HCT116 (cell line): ENCODE measurements around the gene CALCA. TPM values are rescaled to one million over a fixed set of nuclear protein-coding genes. Genes with fewer than 3 reads are reported as not detected.

Experiments used
- ATAC-seq: fragments of 200-7000 bp; cut with Tn5 transposase; 2 replicates; pipeline ENCODE4 v1.9.1; 2020; ENCODE audit warnings: mild to moderate bottlenecking, moderate library complexity
- BruUV-seq: library from RNA; stranded (reverse); fragments of 400-500 nt; replicated peaks from 2 replicates; lab custom pipeline; 2021; lab: Mats Ljungman, UMichigan
- CTCF ChIA-PET: fragments of 300-600 bp; sonication (Branson Sonifier 250); formaldehyde crosslinking; loops from one replicate; lab custom pipeline; 2021; ENCODE audit warnings: antibody characterized with exemption; lab: Charles Lee
- POLR2A ChIA-PET: fragments of 300-600, 350-600 bp; sonication (Branson Sonifier 250); formaldehyde crosslinking; loops from one replicate; lab custom pipeline; 2021; ENCODE audit warnings: antibody characterized with exemption; lab: Charles Lee
- RAD21 ChIA-PET, 2 experiments: fragments of 300-600 bp; sonication (Branson Sonifier 250); formaldehyde crosslinking; loops; one replicate each; lab custom pipeline; 2023; ENCODE audit warnings: low total read pairs in 2 of 2; ENCODE audit not compliant: uncharacterized antibody in 2 of 2, unreplicated experiment in 2 of 2, low non-redundant PET in 1 of 2; lab: Charles Lee
- DNase-seq: peaks from one replicate; pipeline ENCODE4 v3.0.0-alpha.2; 2010; ENCODE audit warnings: low read depth, low spot score
- H2AFZ ChIP-seq: fragments of 200-600 bp; shearing (Covaris generic), sonication (generic); 2 replicates; pipeline ENCODE4 v1.6.1; 2017; ENCODE audit warnings: low read depth, mixed run types, mixed read lengths, antibody characterized with exemption, low read length; ENCODE audit not compliant: poor library complexity, severe bottlenecking
- H3K27ac ChIP-seq: 2 replicates; pipeline ENCODE4 v1.5.1; 2012; ENCODE audit warnings: low read depth, low read length
- H3K27me3 ChIP-seq: fragments of 200-600 bp; sonication (generic); 2 replicates; pipeline ENCODE4 v1.6.1; 2016; ENCODE audit warnings: mixed run types, low read length, mixed read lengths; ENCODE audit not compliant: insufficient read depth
- H3K36me3 ChIP-seq, 2 experiments: fragments of 200-500 bp in 1 of 2; fragments of 200-600 bp in 1 of 2; sonication (Bioruptor generic) in 1 of 2; sonication (generic) in 1 of 2; 2 replicates each; pipeline versions ENCODE4 v1.5.1 to v1.6.1; 2014 to 2016; ENCODE audit warnings: low read length in 2 of 2, inconsistent platforms in 1 of 2, mixed read lengths in 1 of 2, mixed run types in 1 of 2; ENCODE audit not compliant: insufficient read depth in 2 of 2, control insufficient read depth in 1 of 2
- H3K4me1 ChIP-seq, 2 experiments: fragments of 200-600 bp in 1 of 2; sonication (generic) in 1 of 2; 2 replicates each; pipeline versions ENCODE4 v1.5.1 to v1.6.1; 2012 to 2017; ENCODE audit warnings: low read length in 2 of 2, inconsistent platforms in 1 of 2, mild to moderate bottlenecking in 1 of 2, mixed read lengths in 1 of 2, mixed run types in 1 of 2, moderate library complexity in 1 of 2; ENCODE audit not compliant: insufficient read depth in 2 of 2, control insufficient read depth in 1 of 2
- H3K4me2 ChIP-seq: fragments of 200-600 bp; sonication (generic); 2 replicates; pipeline ENCODE4 v1.6.1; 2017; ENCODE audit warnings: mixed run types, low read length, mixed read lengths
- H3K4me3 ChIP-seq, 2 experiments: fragments of 200-600 bp in 1 of 2; sonication (generic) in 1 of 2; replicated peaks in 1 of 2; 2 replicates each; pipeline ENCODE4 v1.5.1; 2011 to 2016; ENCODE audit warnings: low read length in 2 of 2, control low read depth in 1 of 2, low read depth in 1 of 2, mild to moderate bottlenecking in 1 of 2, mixed read lengths in 1 of 2, mixed run types in 1 of 2
- H3K79me2 ChIP-seq: fragments of 200-600 bp; sonication (generic); 2 replicates; pipeline ENCODE4 v1.6.1; 2017; ENCODE audit warnings: mild to moderate bottlenecking, mixed run types, low read length, moderate library complexity, mixed read lengths; ENCODE audit not compliant: insufficient read depth
- H3K9ac ChIP-seq: fragments of 200-600 bp; sonication (generic); 2 replicates; pipeline ENCODE4 v1.6.1; 2016; ENCODE audit warnings: low read length, mixed read lengths
- H3K9me2 ChIP-seq: fragments of 200-600 bp; sonication (generic), shearing (Covaris generic); 2 replicates; pipeline ENCODE4 v1.6.1; 2017; ENCODE audit warnings: mixed run types, mild to moderate bottlenecking, moderate library complexity; ENCODE audit not compliant: insufficient read depth
- H3K9me3 ChIP-seq, 2 experiments: fragments of 200-500 bp in 1 of 2; fragments of 200-600 bp in 1 of 2; sonication (Bioruptor generic) in 1 of 2; sonication (generic) in 1 of 2; 2 replicates each; pipeline ENCODE4 v1.6.1; 2014 to 2017; ENCODE audit warnings: low read length in 2 of 2, mixed read lengths in 2 of 2, inconsistent platforms in 1 of 2, low read depth in 1 of 2, mild to moderate bottlenecking in 1 of 2, mixed run types in 1 of 2, moderate library complexity in 1 of 2; ENCODE audit not compliant: control insufficient read depth in 1 of 2, insufficient read depth in 1 of 2
- H4K20me1 ChIP-seq: fragments of 200-600 bp; sonication (generic), shearing (Covaris generic); 2 replicates; pipeline ENCODE4 v1.6.1; 2017; ENCODE audit warnings: mixed run types, mild to moderate bottlenecking, moderate library complexity; ENCODE audit not compliant: insufficient read depth
- EGR1 ChIP-seq: IDR thresholded peaks from 2 replicates; pipeline ENCODE4 v1.6.1; 2012; ENCODE audit warnings: low read depth
- JUND ChIP-seq: IDR thresholded peaks from 2 replicates; pipeline ENCODE4 v1.6.1; 2012
- POLR2A ChIP-seq: IDR thresholded peaks from 2 replicates; pipeline ENCODE4 v1.7.0; 2011; ENCODE audit warnings: borderline replicate concordance; ENCODE audit not compliant: insufficient read depth, insufficient read length; ENCODE audit errors: extremely low read depth
- SIN3A ChIP-seq: IDR thresholded peaks from 2 replicates; pipeline ENCODE4 v1.6.1; 2012; ENCODE audit warnings: low read depth
- SP1 ChIP-seq: IDR thresholded peaks from 2 replicates; pipeline ENCODE4 v1.6.1; 2012; ENCODE audit warnings: low read depth
- SRF ChIP-seq: IDR thresholded peaks from 2 replicates; pipeline ENCODE4 v1.6.1; 2012; ENCODE audit warnings: low read depth
- ZNF274 ChIP-seq: fragments of 200-500 bp; sonication (Bioruptor generic); IDR thresholded peaks from 2 replicates; pipeline ENCODE4 v1.6.1; 2014; ENCODE audit warnings: mild to moderate bottlenecking, low read depth, low read length, inconsistent platforms
- intact Hi-C: fragments of 100-400 bp; cut with micrococcal nuclease; formaldehyde crosslinking; loops from 2 replicates; pipeline ENCODE4 v1.10.0; 2022
- total RNA-seq: library from RNA; stranded (reverse); gene quantifications from one replicate; pipeline ENCODE4 v1.2.1, GENCODE V29; 2021; ENCODE audit not compliant: unreplicated experiment
- TF ChIP-seq, protein P1 (sequence below): IDR thresholded peaks from 2 replicates; pipeline ENCODE4 v1.6.1; 2011; ENCODE audit warnings: mild to moderate bottlenecking, low read length, moderate library complexity; ENCODE audit not compliant: insufficient replicate concordance; ENCODE audit errors: extremely low read depth
- TF ChIP-seq, protein P2 (sequence below): IDR thresholded peaks from 2 replicates; pipeline ENCODE4 v1.6.1; 2012
- TF ChIP-seq, protein P3 (sequence below): IDR thresholded peaks from 2 replicates; pipeline ENCODE4 v1.6.1; 2012
- TF ChIP-seq, protein P4 (sequence below): IDR thresholded peaks from 2 replicates; pipeline ENCODE4 v1.6.1; 2012; ENCODE audit warnings: low read depth

CALCA gene
- total RNA-seq, 1 experiment from 2014 or later, result not detected

DNA sequence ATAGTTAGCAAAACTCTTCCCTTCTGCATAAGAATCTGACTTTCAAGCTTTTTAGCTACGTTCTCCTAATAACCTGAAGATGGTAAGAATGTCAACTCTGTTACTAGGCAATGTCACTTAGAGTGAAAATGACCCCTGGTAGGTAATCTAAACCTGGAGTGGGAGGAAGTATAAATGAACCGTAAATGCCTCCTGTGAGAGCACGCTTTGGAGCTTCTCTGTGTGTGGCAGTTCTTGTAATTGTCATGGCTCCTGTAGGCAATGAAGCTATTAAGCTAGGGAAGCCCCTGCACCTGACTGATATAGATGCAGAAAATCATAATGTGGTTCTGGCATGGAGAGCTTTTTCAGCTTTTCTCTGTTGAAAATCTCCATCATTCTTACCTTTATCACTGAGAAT lies 29.4 kb downstream of the CALCA start:
- no peak for TF ChIP-seq SIN3A
- TF ChIP-seq, protein P1, sequence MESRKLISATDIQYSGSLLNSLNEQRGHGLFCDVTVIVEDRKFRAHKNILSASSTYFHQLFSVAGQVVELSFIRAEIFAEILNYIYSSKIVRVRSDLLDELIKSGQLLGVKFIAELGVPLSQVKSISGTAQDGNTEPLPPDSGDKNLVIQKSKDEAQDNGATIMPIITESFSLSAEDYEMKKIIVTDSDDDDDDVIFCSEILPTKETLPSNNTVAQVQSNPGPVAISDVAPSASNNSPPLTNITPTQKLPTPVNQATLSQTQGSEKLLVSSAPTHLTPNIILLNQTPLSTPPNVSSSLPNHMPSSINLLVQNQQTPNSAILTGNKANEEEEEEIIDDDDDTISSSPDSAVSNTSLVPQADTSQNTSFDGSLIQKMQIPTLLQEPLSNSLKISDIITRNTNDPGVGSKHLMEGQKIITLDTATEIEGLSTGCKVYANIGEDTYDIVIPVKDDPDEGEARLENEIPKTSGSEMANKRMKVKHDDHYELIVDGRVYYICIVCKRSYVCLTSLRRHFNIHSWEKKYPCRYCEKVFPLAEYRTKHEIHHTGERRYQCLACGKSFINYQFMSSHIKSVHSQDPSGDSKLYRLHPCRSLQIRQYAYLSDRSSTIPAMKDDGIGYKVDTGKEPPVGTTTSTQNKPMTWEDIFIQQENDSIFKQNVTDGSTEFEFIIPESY, result no peak
- TF ChIP-seq, protein P2, sequence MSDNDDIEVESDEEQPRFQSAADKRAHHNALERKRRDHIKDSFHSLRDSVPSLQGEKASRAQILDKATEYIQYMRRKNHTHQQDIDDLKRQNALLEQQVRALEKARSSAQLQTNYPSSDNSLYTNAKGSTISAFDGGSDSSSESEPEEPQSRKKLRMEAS, result no peak
- no peak for TF ChIP-seq ZNF274
- TF ChIP-seq POLR2A, result no peak
- TF ChIP-seq, protein P3, sequence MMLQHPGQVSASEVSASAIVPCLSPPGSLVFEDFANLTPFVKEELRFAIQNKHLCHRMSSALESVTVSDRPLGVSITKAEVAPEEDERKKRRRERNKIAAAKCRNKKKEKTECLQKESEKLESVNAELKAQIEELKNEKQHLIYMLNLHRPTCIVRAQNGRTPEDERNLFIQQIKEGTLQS, result no peak
- TF ChIP-seq, all 23 proteins: peak for 0
- H3K9me3 ChIP-seq, result no peaks in the 10 kb centered on the region
- POLR2A ChIA-PET, result no interaction called here
- H3K4me1 ChIP-seq, result no peaks in the 10 kb centered on the region
- H3K79me2 ChIP-seq, result no peaks in the 10 kb centered on the region
- H3K27ac ChIP-seq, result no peak overlapping the region
- H4K20me1 ChIP-seq, result no peaks in the 10 kb centered on the region
- no peak overlapping the region for H3K9ac ChIP-seq
- no peak overlapping the region for H3K4me3 ChIP-seq
- RAD21 ChIA-PET, result no interaction called here
- no peak overlapping the region for H3K4me2 ChIP-seq
- no peaks in the 10 kb centered on the region for H3K27me3 ChIP-seq
- intact Hi-C loops, result no loop called here
- CTCF ChIA-PET, result interaction anchor here (0.6 to 1.9 kb wide), 3 partner anchors 27 to 435 kb away, joined by 3 to 4 read pairs (median 3); no protein-coding TSS in a partner anchor
- H3K36me3 ChIP-seq, result no peaks in the 10 kb centered on the region
- no peak for DNase-seq
- no TSS peak for BruUV-seq
- ATAC-seq, result no peak
- no peaks in the 10 kb centered on the region for H3K9me2 ChIP-seq
- no peak overlapping the region for H2AFZ ChIP-seq

DNA sequence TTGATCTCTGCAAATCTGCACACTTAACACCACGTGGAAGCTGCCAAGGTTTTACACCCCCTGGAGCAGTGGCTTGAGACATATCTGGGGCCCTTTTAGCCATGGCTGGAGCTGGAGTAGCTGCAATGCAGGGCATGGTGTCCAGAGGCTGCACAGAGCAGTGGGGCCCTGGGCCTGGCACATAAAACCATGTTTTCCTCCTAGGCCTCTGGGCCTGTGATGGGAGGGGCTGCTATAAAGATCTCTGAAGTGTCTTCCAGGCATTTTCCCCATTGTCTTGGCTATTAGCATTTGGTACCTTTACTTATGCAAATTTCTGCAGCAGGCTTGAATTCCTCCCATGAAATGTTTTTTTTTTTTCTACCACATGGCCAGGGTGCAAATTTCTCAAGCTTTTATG lies 33.2 kb downstream of the CALCA start:
- no TSS peak for BruUV-seq
- no peaks in the 10 kb centered on the region for H3K4me1 ChIP-seq
- ChIA-PET CTCF (interaction anchor here (0.7 kb wide), 2 partner anchors 19 to 31 kb away, joined by 3 to 4 read pairs; no protein-coding TSS in a partner anchor), POLR2A (no interaction called here), RAD21 (no interaction called here)
- H3K9ac ChIP-seq, result no peak overlapping the region
- H3K27me3 ChIP-seq, result no peaks in the 10 kb centered on the region
- H3K9me2 ChIP-seq, result no peaks in the 10 kb centered on the region
- H2AFZ ChIP-seq, result no peak overlapping the region
- no peak overlapping the region for H3K4me3 ChIP-seq
- no peak overlapping the region for H3K4me2 ChIP-seq
- no peak for ATAC-seq
- no peaks in the 10 kb centered on the region for H3K9me3 ChIP-seq
- intact Hi-C loops, result no loop called here
- no peak for DNase-seq
- no peak overlapping the region for H3K27ac ChIP-seq
- H3K36me3 ChIP-seq, result no peaks in the 10 kb centered on the region
- H3K79me2 ChIP-seq, result no peaks in the 10 kb centered on the region
- no peaks in the 10 kb centered on the region for H4K20me1 ChIP-seq
- TF ChIP-seq, protein P4, sequence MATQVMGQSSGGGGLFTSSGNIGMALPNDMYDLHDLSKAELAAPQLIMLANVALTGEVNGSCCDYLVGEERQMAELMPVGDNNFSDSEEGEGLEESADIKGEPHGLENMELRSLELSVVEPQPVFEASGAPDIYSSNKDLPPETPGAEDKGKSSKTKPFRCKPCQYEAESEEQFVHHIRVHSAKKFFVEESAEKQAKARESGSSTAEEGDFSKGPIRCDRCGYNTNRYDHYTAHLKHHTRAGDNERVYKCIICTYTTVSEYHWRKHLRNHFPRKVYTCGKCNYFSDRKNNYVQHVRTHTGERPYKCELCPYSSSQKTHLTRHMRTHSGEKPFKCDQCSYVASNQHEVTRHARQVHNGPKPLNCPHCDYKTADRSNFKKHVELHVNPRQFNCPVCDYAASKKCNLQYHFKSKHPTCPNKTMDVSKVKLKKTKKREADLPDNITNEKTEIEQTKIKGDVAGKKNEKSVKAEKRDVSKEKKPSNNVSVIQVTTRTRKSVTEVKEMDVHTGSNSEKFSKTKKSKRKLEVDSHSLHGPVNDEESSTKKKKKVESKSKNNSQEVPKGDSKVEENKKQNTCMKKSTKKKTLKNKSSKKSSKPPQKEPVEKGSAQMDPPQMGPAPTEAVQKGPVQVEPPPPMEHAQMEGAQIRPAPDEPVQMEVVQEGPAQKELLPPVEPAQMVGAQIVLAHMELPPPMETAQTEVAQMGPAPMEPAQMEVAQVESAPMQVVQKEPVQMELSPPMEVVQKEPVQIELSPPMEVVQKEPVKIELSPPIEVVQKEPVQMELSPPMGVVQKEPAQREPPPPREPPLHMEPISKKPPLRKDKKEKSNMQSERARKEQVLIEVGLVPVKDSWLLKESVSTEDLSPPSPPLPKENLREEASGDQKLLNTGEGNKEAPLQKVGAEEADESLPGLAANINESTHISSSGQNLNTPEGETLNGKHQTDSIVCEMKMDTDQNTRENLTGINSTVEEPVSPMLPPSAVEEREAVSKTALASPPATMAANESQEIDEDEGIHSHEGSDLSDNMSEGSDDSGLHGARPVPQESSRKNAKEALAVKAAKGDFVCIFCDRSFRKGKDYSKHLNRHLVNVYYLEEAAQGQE, result no peak
- TF ChIP-seq SP1 (no peak), SRF (no peak), JUND (no peak), EGR1 (no peak), POLR2A (no peak)
- TF ChIP-seq, protein P3, result no peak
- TF ChIP-seq, protein P1, result no peak
